ENCODE data around the gene C19orf33.

DNA sequence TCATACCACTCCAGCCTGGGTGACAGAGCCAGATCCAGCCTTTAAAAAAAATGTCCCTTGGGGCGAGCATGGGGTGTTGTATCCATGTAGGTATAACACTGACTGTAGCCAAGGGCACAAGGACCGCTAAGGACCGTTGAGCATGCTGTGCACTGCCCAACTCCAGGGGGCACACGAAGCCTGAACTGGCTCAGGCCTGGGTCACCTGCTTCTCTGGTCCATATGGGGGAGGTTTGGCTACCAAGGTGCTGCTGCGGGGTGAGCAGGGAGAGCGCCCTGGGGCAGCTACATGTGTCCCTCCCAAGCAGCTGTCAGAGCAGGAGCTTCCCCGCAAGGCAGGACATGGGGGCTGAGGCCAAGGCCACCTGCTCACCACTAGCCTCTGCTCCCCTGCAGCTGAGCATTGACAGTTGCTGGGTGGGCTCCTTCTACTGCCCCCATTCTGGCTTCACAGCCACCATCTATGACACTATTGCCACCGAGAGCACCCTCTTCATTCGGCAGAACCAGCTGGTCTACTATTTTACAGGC, 47.9 kb downstream of the C19orf33 start:
- no peak for TF ChIP-seq POLR2A (IDR thresholded peaks at IDR 0.05)
- TF ChIP-seq, protein P1, sequence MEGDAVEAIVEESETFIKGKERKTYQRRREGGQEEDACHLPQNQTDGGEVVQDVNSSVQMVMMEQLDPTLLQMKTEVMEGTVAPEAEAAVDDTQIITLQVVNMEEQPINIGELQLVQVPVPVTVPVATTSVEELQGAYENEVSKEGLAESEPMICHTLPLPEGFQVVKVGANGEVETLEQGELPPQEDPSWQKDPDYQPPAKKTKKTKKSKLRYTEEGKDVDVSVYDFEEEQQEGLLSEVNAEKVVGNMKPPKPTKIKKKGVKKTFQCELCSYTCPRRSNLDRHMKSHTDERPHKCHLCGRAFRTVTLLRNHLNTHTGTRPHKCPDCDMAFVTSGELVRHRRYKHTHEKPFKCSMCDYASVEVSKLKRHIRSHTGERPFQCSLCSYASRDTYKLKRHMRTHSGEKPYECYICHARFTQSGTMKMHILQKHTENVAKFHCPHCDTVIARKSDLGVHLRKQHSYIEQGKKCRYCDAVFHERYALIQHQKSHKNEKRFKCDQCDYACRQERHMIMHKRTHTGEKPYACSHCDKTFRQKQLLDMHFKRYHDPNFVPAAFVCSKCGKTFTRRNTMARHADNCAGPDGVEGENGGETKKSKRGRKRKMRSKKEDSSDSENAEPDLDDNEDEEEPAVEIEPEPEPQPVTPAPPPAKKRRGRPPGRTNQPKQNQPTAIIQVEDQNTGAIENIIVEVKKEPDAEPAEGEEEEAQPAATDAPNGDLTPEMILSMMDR (IDR thresholded peaks at IDR 0.05) = no peak

All from esophagus squamous epithelium (tissue), 4 donors.